Pancreas (tissue), 10 donors: ENCODE results near the gene PCDHGA12. TPM values are rescaled to one million over a fixed set of nuclear protein-coding genes. Genes with fewer than 3 reads are reported as not detected.

Experiments used
- ATAC-seq, 4 donors: fragments of 200-7000 bp; cut with Tn5 transposase; one replicate each; pipeline versions ENCODE4 v1.8.0 to v1.9.1; 2020; ENCODE audit warnings: mild to moderate bottlenecking in 4 of 4, moderate library complexity in 4 of 4
- DNase-seq, 6 donors: peaks; one replicate each; pipeline ENCODE4 v3.0.0-alpha.2; 2020
- FAIRE-seq: peaks from 2 replicates; lab custom pipeline; 2012; peaks lifted over from hg19 to GRCh38; lab: Jason Lieb, UNC
- H3K27ac ChIP-seq, 4 donors: fragments of 200-600 bp; sonication (generic); 1 replicate in 3 of 4; 2 replicates in 1 of 4; pipeline versions ENCODE4 v1.5.0 to v1.8.0; 2020
- H3K27me3 ChIP-seq, 4 donors: fragments of 200-600 bp; one replicate each; pipeline ENCODE4 v1.8.0; 2021
- H3K36me3 ChIP-seq, 3 donors: fragments of 200-600 bp; sonication (generic) in 1 of 3; one replicate each; pipeline versions ENCODE4 v1.5.0 to v1.8.0; 2020 to 2021
- H3K4me1 ChIP-seq, 3 donors: fragments of 200-600 bp; one replicate each; pipeline ENCODE4 v1.8.0; 2021
- H3K4me3 ChIP-seq, 4 donors: fragments of 200-600 bp; sonication (generic) in 2 of 4; one replicate each; pipeline versions ENCODE4 v1.5.0 to v1.8.0; 2020 to 2021
- H3K9me3 ChIP-seq, 4 donors: fragments of 200-600 bp; one replicate each; pipeline ENCODE4 v1.8.0; 2021
- CTCF ChIP-seq, 4 donors: fragments of 200-600 bp; sonication (generic) in 3 of 4; IDR thresholded peaks; one replicate each; pipeline versions ENCODE4 v1.5.0 to v1.8.0; 2021; ENCODE audit warnings: antibody characterized with exemption in 4 of 4
- WGBS, 2 donors: extraction: QIAGEN DNeasy Blood & Tissue Kit; methylation state at CpG; one replicate each; pipeline ENCODE4 v1.1.7; 2013; 5-methylcytosine and 5-hydroxymethylcytosine counted together
- intact Hi-C, 3 donors: fragments of 100-400 bp; cut with DNase I; formaldehyde crosslinking; loops; one replicate each; pipeline versions ENCODE4 v1.11.1 to v1.14.2; 2022
- polyA plus RNA-seq, 2 donors: library from polyadenylated mRNA; stranded (reverse); fragments of 200-250 nt; gene quantifications; one replicate each; pipeline ENCODE4 v1.2.3, GENCODE V29; 2013
- total RNA-seq, 6 donors: library from RNA; stranded (reverse); fragmentation: NEBNext Ultra II Directional in 4 of 6; extraction: Animal tissue kit (Norgen Biotek cat#: 25700) in 4 of 6; gene quantifications; one replicate each; pipeline versions ENCODE4 v1.2.1 to v1.2.4, GENCODE V29; 2021 to 2023
- donor health status: healthy with polysubstance abuse.
- donor health status: DM: no; HTN: no; CAD: no; lungs with moderate emphysema.
- donor health status: DM: no; HTN: no; CAD: no.
- donor health status: control.
- donor health status: control.
- donor health status: Bipolar disorder and iron deficiency.
- donor health status: DM: yes; HTN: yes; CAD: no.
- donor health status: DM: no; HTN: no; CAD: no.
- donor health status: DM: no; HTN: no; CAD: no.
- donor health status: DM: yes; HTN: yes; CAD: no.

PCDHGA12 gene
- total and polyA plus RNA-seq, 8 donors: 0.33 to 2.3 (median 1.4) TPM

- WGBS, 2 donors: 8 to 17% methylated on average over 20 of the region's 20 CpGs
- intact Hi-C loops: no loop called here
- H3K4me1 ChIP-seq: peaks cover 0 to 21% (median 0%) of the 10 kb centered on the region in 3 donors
- peak in 2 of 4 donors; percentile 15 to 30 for TF ChIP-seq CTCF (IDR thresholded peaks at IDR 0.05)
- ATAC-seq: peak in 3 of 4 donors; percentile 16 to 45 (median 37)
- no peaks in the 10 kb centered on the region for H3K27me3 ChIP-seq
- H3K36me3 ChIP-seq: no peaks in the 10 kb centered on the region
- no peaks in the 10 kb centered on the region for H3K9me3 ChIP-seq
- peak; percentile 67 to 91 (median 82) for DNase-seq
- no peak overlapping the region for H3K27ac ChIP-seq
- H3K4me3 ChIP-seq: peak overlapping the region in 2 of 4 donors; percentile 26 to 30
- FAIRE-seq: no peak
Observed at GRCh38 chr5:141478321-141478945, 48.1 kb downstream of the PCDHGA12 start.

- Histone ChIP-seq H3K27me3 (no peaks in the 10 kb centered on the region), H3K27ac (no peak overlapping the region), H3K9me3 (no peaks in the 10 kb centered on the region), H3K4me3 (no peak overlapping the region), H3K4me1 (peaks cover 0 to 21% (median 0%) of the 10 kb centered on the region in 3 donors), H3K36me3 (no peaks in the 10 kb centered on the region)
- intact Hi-C loops: no loop called here
- FAIRE-seq: no peak
- ATAC-seq: no peak
- TF ChIP-seq CTCF (IDR thresholded peaks at IDR 0.05): no peak
- DNase-seq: no peak
Observed at GRCh38 chr5:141479776-141480175, 49.5 kb downstream of the PCDHGA12 start.

Other genes with a start within 250 kb of the PCDHGA12 start
Only the 30 nearest of the 35 such genes appear.
- 1 to 10 TPM; 2.4 to 3.3 (median 3.0) TPM for gene PCDHB13, start 216.6 kb upstream of the PCDHGA12 start, total RNA-seq
- gene PCDHB13, start 216.6 kb upstream of the PCDHGA12 start, polyA plus RNA-seq: 1 to 10 TPM; 1.2 to 1.9 TPM
- gene PCDHB14, start 207.2 kb upstream of the PCDHGA12 start, total RNA-seq: 1 to 10 TPM; 1.9 to 2.7 (median 2.1) TPM
- gene PCDHB14, start 207.2 kb upstream of the PCDHGA12 start, polyA plus RNA-seq: 1 to 10 TPM; 2.8 to 2.9 TPM
- 1 to 10 TPM; 1.7 to 2.6 (median 2.4) TPM for gene PCDHB15, start 185.1 kb upstream of the PCDHGA12 start, total RNA-seq
- 1 to 10 TPM; 1.8 to 2.8 TPM for gene PCDHB15, start 185.1 kb upstream of the PCDHGA12 start, polyA plus RNA-seq
- under 1 TPM in 5 of 6 donors, not detected in 1; 0.14 to 0.69 (median 0.19) TPM for gene SLC25A2, start 126.5 kb upstream of the PCDHGA12 start, total RNA-seq
- gene SLC25A2, start 126.5 kb upstream of the PCDHGA12 start, polyA plus RNA-seq: under 1 TPM in 1 of 2 donors, not detected in 1; 0.30 TPM
- gene TAF7, start 109.7 kb upstream of the PCDHGA12 start, total RNA-seq: 10 to 100 TPM; 17.7 to 40.2 (median 22.7) TPM
- gene TAF7, start 109.7 kb upstream of the PCDHGA12 start, polyA plus RNA-seq: 10 to 100 TPM; 16.6 to 47.4 TPM
- under 1 TPM; 0.22 to 0.67 (median 0.40) TPM for gene PCDHGA1, start 100.0 kb upstream of the PCDHGA12 start, total RNA-seq
- under 1 TPM; 0.19 to 0.33 TPM for gene PCDHGA1, start 100.0 kb upstream of the PCDHGA12 start, polyA plus RNA-seq
- gene PCDHGA2, start 91.7 kb upstream of the PCDHGA12 start, total RNA-seq: 1 to 10 TPM in 5 of 6 donors, under 1 TPM in 1; 0.75 to 2.1 (median 1.5) TPM
- under 1 TPM; 0.46 to 0.94 TPM for gene PCDHGA2, start 91.7 kb upstream of the PCDHGA12 start, polyA plus RNA-seq
- gene PCDHGA3, start 86.7 kb upstream of the PCDHGA12 start, total RNA-seq: 1 to 10 TPM in 5 of 6 donors, under 1 TPM in 1; 0.98 to 2.4 (median 1.7) TPM
- under 1 TPM; 0.52 to 0.87 TPM for gene PCDHGA3, start 86.7 kb upstream of the PCDHGA12 start, polyA plus RNA-seq
- gene PCDHGB1, start 80.4 kb upstream of the PCDHGA12 start, total RNA-seq: 1 to 10 TPM; 1.5 to 3.2 (median 1.9) TPM
- gene PCDHGB1, start 80.4 kb upstream of the PCDHGA12 start, polyA plus RNA-seq: 1 to 10 TPM in 1 of 2 donors, under 1 TPM in 1; 0.31 to 1.1 TPM
- gene PCDHGA4, start 75.5 kb upstream of the PCDHGA12 start, total RNA-seq: 1 to 10 TPM; 1.8 to 2.9 (median 2.2) TPM
- 1 to 10 TPM in 1 of 2 donors, under 1 TPM in 1; 0.61 to 1.0 TPM for gene PCDHGA4, start 75.5 kb upstream of the PCDHGA12 start, polyA plus RNA-seq
- 1 to 10 TPM; 1.8 to 2.8 (median 2.2) TPM for gene PCDHGB2, start 70.5 kb upstream of the PCDHGA12 start, total RNA-seq
- 1 to 10 TPM in 1 of 2 donors, under 1 TPM in 1; 0.63 to 1.1 TPM for gene PCDHGB2, start 70.5 kb upstream of the PCDHGA12 start, polyA plus RNA-seq
- gene PCDHGA5, start 66.3 kb upstream of the PCDHGA12 start, total RNA-seq: 1 to 10 TPM; 1.2 to 2.1 (median 1.6) TPM
- gene PCDHGA5, start 66.3 kb upstream of the PCDHGA12 start, polyA plus RNA-seq: 1 to 10 TPM in 1 of 2 donors, under 1 TPM in 1; 0.40 to 1.1 TPM
- gene PCDHGB3, start 60.3 kb upstream of the PCDHGA12 start, total RNA-seq: 1 to 10 TPM; 1.7 to 3.0 (median 2.3) TPM
- under 1 TPM; 0.59 to 0.99 TPM for gene PCDHGB3, start 60.3 kb upstream of the PCDHGA12 start, polyA plus RNA-seq
- gene PCDHGA6, start 56.6 kb upstream of the PCDHGA12 start, total RNA-seq: 1 to 10 TPM; 1.4 to 3.1 (median 2.0) TPM
- gene PCDHGA6, start 56.6 kb upstream of the PCDHGA12 start, polyA plus RNA-seq: 1 to 10 TPM; 1.1 to 1.4 TPM
- gene PCDHGA7, start 47.8 kb upstream of the PCDHGA12 start, total RNA-seq: 1 to 10 TPM; 1.2 to 2.0 (median 1.7) TPM
- gene PCDHGA7, start 47.8 kb upstream of the PCDHGA12 start, polyA plus RNA-seq: 1 to 10 TPM in 1 of 2 donors, under 1 TPM in 1; 0.92 to 1.3 TPM
- gene PCDHGB4, start 42.8 kb upstream of the PCDHGA12 start, total RNA-seq: 1 to 10 TPM; 1.5 to 3.1 (median 1.9) TPM
- gene PCDHGB4, start 42.8 kb upstream of the PCDHGA12 start, polyA plus RNA-seq: under 1 TPM; 0.56 to 0.65 TPM
- gene PCDHGA8, start 37.9 kb upstream of the PCDHGA12 start, total RNA-seq: 1 to 10 TPM in 2 of 6 donors, under 1 TPM in 4; 0.72 to 1.1 (median 0.91) TPM
- under 1 TPM; 0.12 to 0.49 TPM for gene PCDHGA8, start 37.9 kb upstream of the PCDHGA12 start, polyA plus RNA-seq
- 1 to 10 TPM; 4.0 to 7.9 (median 5.4) TPM for gene PCDHGB5, start 32.6 kb upstream of the PCDHGA12 start, total RNA-seq
- 1 to 10 TPM; 1.1 to 1.4 TPM for gene PCDHGB5, start 32.6 kb upstream of the PCDHGA12 start, polyA plus RNA-seq
- 1 to 10 TPM; 1.4 to 3.0 (median 2.3) TPM for gene PCDHGA9, start 27.7 kb upstream of the PCDHGA12 start, total RNA-seq
- 1 to 10 TPM in 1 of 2 donors, under 1 TPM in 1; 0.31 to 1.3 TPM for gene PCDHGA9, start 27.7 kb upstream of the PCDHGA12 start, polyA plus RNA-seq
- gene PCDHGB6, start 22.5 kb upstream of the PCDHGA12 start, total RNA-seq: 1 to 10 TPM; 1.7 to 4.0 (median 2.6) TPM
- gene PCDHGB6, start 22.5 kb upstream of the PCDHGA12 start, polyA plus RNA-seq: 1 to 10 TPM in 1 of 2 donors, under 1 TPM in 1; 0.63 to 1.1 TPM
- gene PCDHGA10, start 17.5 kb upstream of the PCDHGA12 start, total RNA-seq: 1 to 10 TPM; 1.2 to 3.1 (median 2.1) TPM
- under 1 TPM; 0.26 to 0.95 TPM for gene PCDHGA10, start 17.5 kb upstream of the PCDHGA12 start, polyA plus RNA-seq
- gene PCDHGB7, start 12.8 kb upstream of the PCDHGA12 start, total RNA-seq: 1 to 10 TPM; 3.3 to 5.6 (median 3.9) TPM
- gene PCDHGB7, start 12.8 kb upstream of the PCDHGA12 start, polyA plus RNA-seq: 1 to 10 TPM; 1.0 to 1.1 TPM
- gene PCDHGA11, start 9.5 kb upstream of the PCDHGA12 start, total RNA-seq: 1 to 10 TPM; 1.2 to 2.6 (median 1.6) TPM
- gene PCDHGA11, start 9.5 kb upstream of the PCDHGA12 start, polyA plus RNA-seq: under 1 TPM; 0.23 to 0.99 TPM
- 10 to 100 TPM in 5 of 6 donors, 1 to 10 TPM in 1; 9.1 to 25.3 (median 16.7) TPM for gene PCDHGC3, start 45.5 kb downstream of the PCDHGA12 start, total RNA-seq
- gene PCDHGC3, start 45.5 kb downstream of the PCDHGA12 start, polyA plus RNA-seq: 10 to 100 TPM; 20.0 to 23.1 TPM
- gene PCDHGC4, start 54.5 kb downstream of the PCDHGA12 start, total RNA-seq: 1 to 10 TPM in 3 of 6 donors, under 1 TPM in 3; 0.41 to 1.4 (median 0.91) TPM
- gene PCDHGC4, start 54.5 kb downstream of the PCDHGA12 start, polyA plus RNA-seq: under 1 TPM; 0.35 to 0.65 TPM
- gene PCDHGC5, start 58.6 kb downstream of the PCDHGA12 start, total RNA-seq: under 1 TPM; 0.17 to 0.98 (median 0.76) TPM
- under 1 TPM; 0.09 to 0.61 TPM for gene PCDHGC5, start 58.6 kb downstream of the PCDHGA12 start, polyA plus RNA-seq
- gene DIAPH1, start 188.5 kb downstream of the PCDHGA12 start, total RNA-seq: 10 to 100 TPM; 41.1 to 72.7 (median 61.0) TPM
- 10 to 100 TPM; 28.9 to 41.2 TPM for gene DIAPH1, start 188.5 kb downstream of the PCDHGA12 start, polyA plus RNA-seq
- gene HDAC3, start 206.3 kb downstream of the PCDHGA12 start, total RNA-seq: 10 to 100 TPM; 17.8 to 28.5 (median 26.0) TPM
- gene HDAC3, start 206.3 kb downstream of the PCDHGA12 start, polyA plus RNA-seq: 10 to 100 TPM; 30.5 to 68.9 TPM
- gene RELL2, start 206.5 kb downstream of the PCDHGA12 start, total RNA-seq: 1 to 10 TPM in 3 of 6 donors, under 1 TPM in 3; 0.67 to 2.2 (median 1.1) TPM
- 1 to 10 TPM; 7.1 to 9.0 TPM for gene RELL2, start 206.5 kb downstream of the PCDHGA12 start, polyA plus RNA-seq
- gene FCHSD1, start 220.9 kb downstream of the PCDHGA12 start, total RNA-seq: 10 to 100 TPM in 1 of 6 donors, 1 to 10 TPM in 5; 4.8 to 18.3 (median 7.7) TPM
- gene FCHSD1, start 220.9 kb downstream of the PCDHGA12 start, polyA plus RNA-seq: 10 to 100 TPM; 20.0 to 22.4 TPM